Stimulated activated CD4-positive, alpha-beta T cell treated with anti-CD3 and anti-CD28 coated beads, Interleukin-12 subunit alpha, Interleukin-12 subunit beta, amount 100 ng/mL, for 24 hours (primary cell): ENCODE results near the gene FOXJ2.
A peak's percentile ranks its signal among the peaks of the same experiment; 100 is the strongest.
"Not testable (repeated sequence)": the region's sequence is repeated elsewhere in the genome, so short reads cannot be mapped to it uniquely, and the experiment has no call there.

Source experiments
- DNase-seq, 2 experiments: peaks; one replicate each; pipeline ENCODE4 v3.0.0-alpha.2; 2020; ENCODE audit warnings: low read depth in 2 of 2

The FOXJ2 gene

GRCh38 chr12:8065991-8066594 is 33.6 kb downstream of the FOXJ2 start, which contains the start of gene C3AR1:
TSS of gene C3AR1 (minus strand) at chr12:8066359. CDS start at chr12:8060185, 6,174 bp downstream.
- DNase-seq, result no peak

GRCh38 chr12:8069582-8069981 is 37.1 kb downstream of the FOXJ2 start:
- no peak for DNase-seq

GRCh38 chr12:8071820-8072219 is 39.3 kb downstream of the FOXJ2 start:
- DNase-seq, result not testable (repeated sequence)

- DNase-seq, result no peak
Measured at GRCh38 chr12:8075935-8076334, 43.4 kb downstream of the FOXJ2 start.

- no peak for DNase-seq
Measured at GRCh38 chr12:8076366-8076765, 43.9 kb downstream of the FOXJ2 start.

GRCh38 chr12:8077207-8077606 is 44.7 kb downstream of the FOXJ2 start:
- DNase-seq, result no peak

- DNase-seq, result peak in 1 of 2 experiments; percentile 28
Measured at GRCh38 chr12:8078398-8078797, 45.9 kb downstream of the FOXJ2 start.

- DNase-seq, result no peak
Measured at GRCh38 chr12:8078916-8079315, 46.4 kb downstream of the FOXJ2 start.

GRCh38 chr12:8080120-8080519 is 47.6 kb downstream of the FOXJ2 start:
- DNase-seq, result no peak

GRCh38 chr12:8081251-8081920 is 48.9 kb downstream of the FOXJ2 start:
- DNase-seq, result peak in 1 of 2 experiments; percentile 2

- DNase-seq, result no peak
Measured at GRCh38 chr12:8082808-8083100, 50.2 kb downstream of the FOXJ2 start.

- peak; percentile 7 to 37 for DNase-seq
Measured at GRCh38 chr12:8084351-8084750, 51.8 kb downstream of the FOXJ2 start.

GRCh38 chr12:8087666-8088065 is 55.1 kb downstream of the FOXJ2 start:
- DNase-seq, result no peak

- DNase-seq, result peak in 1 of 2 experiments; percentile 13
Measured at GRCh38 chr12:8088574-8088973, 56.1 kb downstream of the FOXJ2 start.

GRCh38 chr12:8089277-8089676 is 56.8 kb downstream of the FOXJ2 start:
- not testable (repeated sequence) for DNase-seq

GRCh38 chr12:8089716-8090115 is 57.2 kb downstream of the FOXJ2 start:
- no peak for DNase-seq

GRCh38 chr12:8093291-8093690 is 60.8 kb downstream of the FOXJ2 start:
- no peak for DNase-seq

- DNase-seq, result no peak
Measured at GRCh38 chr12:8096281-8096915, 63.9 kb downstream of the FOXJ2 start.

GRCh38 chr12:8099235-8099634 is 66.7 kb downstream of the FOXJ2 start:
- DNase-seq, result no peak
